ENCODE results near the gene EXOC5.

Gene EXOC5

GRCh38 chr14:57287745-57288144 lies 19.0 kb upstream of the EXOC5 start:
- peaks cover 72% of the 10 kb centered on the region; the same call in 1 of the 2 replicates for H3K36me3 ChIP-seq (ENCODE audit: insufficient read depth, low read length)

GRCh38 chr14:57277062-57277461 lies 8.4 kb upstream of the EXOC5 start:
- DNase-seq (no peak), ATAC-seq (ENCODE audit: insufficient read depth, low read depth) (no peak)
- no peaks in the 10 kb centered on the region for H3K9me3 ChIP-seq (ENCODE audit: insufficient read depth, low read length, severe bottlenecking)
- peaks cover 40% of the 10 kb centered on the region for H3K79me2 ChIP-seq (ENCODE audit: insufficient read depth, low read length)
- no peak overlapping the region for H3K4me2 ChIP-seq (ENCODE audit: insufficient read depth, low read length)
- no peak overlapping the region for H3K4me3 ChIP-seq (ENCODE audit: low read depth in 1 of 2, low read length in 2 of 2)
- H3K27me3 ChIP-seq (ENCODE audit: insufficient read depth, low read length, poor library complexity), result no peaks in the 10 kb centered on the region
- no peak overlapping the region for H3K9ac ChIP-seq (ENCODE audit: low read depth, low read length)
- H2AFZ ChIP-seq (ENCODE audit: low read depth, low read length), result no peak overlapping the region
- H4K20me1 ChIP-seq (ENCODE audit: insufficient read depth, low read length), result peaks cover 17% of the 10 kb centered on the region; the same call in 1 of the 2 replicates
- H3K36me3 ChIP-seq (ENCODE audit: insufficient read depth, low read length), result peaks cover 54% of the 10 kb centered on the region
- no peak for TF ChIP-seq EZH2 (IDR thresholded peaks at IDR 0.05; ENCODE audit: borderline replicate concordance, low read depth, low read length, severe bottlenecking)
- H3K27ac ChIP-seq (ENCODE audit: low read length), result no peak overlapping the region
- peaks cover 7% of the 10 kb centered on the region; the same call in 1 of the 2 replicates for H3K4me1 ChIP-seq (ENCODE audit: insufficient read depth, low read length)

More at GRCh38 chr14:57287745-57288144, 19.0 kb upstream of the EXOC5 start:
- no peaks in the 10 kb centered on the region for H3K79me2 ChIP-seq (ENCODE audit: insufficient read depth, low read length)
- DNase-seq (no peak), ATAC-seq (ENCODE audit: insufficient read depth, low read depth) (no peak)
- H4K20me1 ChIP-seq (ENCODE audit: insufficient read depth, low read length), result no peaks in the 10 kb centered on the region
- H3K4me2 ChIP-seq (ENCODE audit: insufficient read depth, low read length), result no peak overlapping the region
- no peak overlapping the region for H2AFZ ChIP-seq (ENCODE audit: low read depth, low read length)
- H3K9me3 ChIP-seq (ENCODE audit: insufficient read depth, low read length, severe bottlenecking), result no peaks in the 10 kb centered on the region
- no peak overlapping the region for H3K27ac ChIP-seq (ENCODE audit: low read length)
- no peaks in the 10 kb centered on the region for H3K4me1 ChIP-seq (ENCODE audit: insufficient read depth, low read length)
- no peak overlapping the region for H3K4me3 ChIP-seq (ENCODE audit: low read depth in 1 of 2, low read length in 2 of 2)
- no peaks in the 10 kb centered on the region for H3K27me3 ChIP-seq (ENCODE audit: insufficient read depth, low read length, poor library complexity)
- TF ChIP-seq CTCF (IDR thresholded peaks at IDR 0.05; ENCODE audit: borderline replicate concordance, extremely low read depth, low read length, poor library complexity, severe bottlenecking) (no peak), EZH2 (IDR thresholded peaks at IDR 0.05; ENCODE audit: borderline replicate concordance, low read depth, low read length, severe bottlenecking) (no peak)
- no peak overlapping the region for H3K9ac ChIP-seq (ENCODE audit: low read depth, low read length)

GRCh38 chr14:57275023-57275664 lies 6.4 kb upstream of the EXOC5 start:
- Histone ChIP-seq H3K4me3 (ENCODE audit: low read depth in 1 of 2, low read length in 2 of 2) (no peak overlapping the region), H4K20me1 (ENCODE audit: insufficient read depth, low read length) (peaks cover 23% of the 10 kb centered on the region), H3K9ac (ENCODE audit: low read depth, low read length) (no peak overlapping the region), H3K4me2 (ENCODE audit: insufficient read depth, low read length) (no peak overlapping the region), H3K36me3 (ENCODE audit: insufficient read depth, low read length) (peaks cover 43% of the 10 kb centered on the region), H2AFZ (ENCODE audit: low read depth, low read length) (no peak overlapping the region), H3K27ac (ENCODE audit: low read length) (no peak overlapping the region), H3K79me2 (ENCODE audit: insufficient read depth, low read length) (peaks cover 59% of the 10 kb centered on the region), H3K27me3 (ENCODE audit: insufficient read depth, low read length, poor library complexity) (no peaks in the 10 kb centered on the region), H3K4me1 (ENCODE audit: insufficient read depth, low read length) (peaks cover 24% of the 10 kb centered on the region), H3K9me3 (ENCODE audit: insufficient read depth, low read length, severe bottlenecking) (no peaks in the 10 kb centered on the region)
- no peak for ATAC-seq (ENCODE audit: insufficient read depth, low read depth)
- no peak for DNase-seq
- no peak for TF ChIP-seq EZH2 (IDR thresholded peaks at IDR 0.05; ENCODE audit: borderline replicate concordance, low read depth, low read length, severe bottlenecking)

GRCh38 chr14:57274551-57274950 lies 5.8 kb upstream of the EXOC5 start:
- H3K4me1 ChIP-seq (ENCODE audit: insufficient read depth, low read length), result peaks cover 28% of the 10 kb centered on the region
- H3K9ac ChIP-seq (ENCODE audit: low read depth, low read length), result no peak overlapping the region
- H3K9me3 ChIP-seq (ENCODE audit: insufficient read depth, low read length, severe bottlenecking), result no peaks in the 10 kb centered on the region
- H3K79me2 ChIP-seq (ENCODE audit: insufficient read depth, low read length), result peaks cover 65% of the 10 kb centered on the region
- H4K20me1 ChIP-seq (ENCODE audit: insufficient read depth, low read length), result peaks cover 23% of the 10 kb centered on the region
- TF ChIP-seq EZH2 (IDR thresholded peaks at IDR 0.05; ENCODE audit: borderline replicate concordance, low read depth, low read length, severe bottlenecking), result no peak
- TF ChIP-seq CTCF (IDR thresholded peaks at IDR 0.05; ENCODE audit: borderline replicate concordance, extremely low read depth, low read length, poor library complexity, severe bottlenecking), result no peak
- no peak overlapping the region for H3K4me2 ChIP-seq (ENCODE audit: insufficient read depth, low read length)
- ATAC-seq (ENCODE audit: insufficient read depth, low read depth), result no peak
- no peak overlapping the region for H3K4me3 ChIP-seq (ENCODE audit: low read depth in 1 of 2, low read length in 2 of 2)
- no peaks in the 10 kb centered on the region for H3K27me3 ChIP-seq (ENCODE audit: insufficient read depth, low read length, poor library complexity)
- H3K27ac ChIP-seq (ENCODE audit: low read length), result no peak overlapping the region
- peaks cover 43% of the 10 kb centered on the region for H3K36me3 ChIP-seq (ENCODE audit: insufficient read depth, low read length)
- DNase-seq, result no peak
- H2AFZ ChIP-seq (ENCODE audit: low read depth, low read length), result no peak overlapping the region

All from DND-41 (cell line).